H1 (cell line): Measurements from ENCODE around the gene SPINK5. TPM values are rescaled to one million over a fixed set of nuclear protein-coding genes. Genes with fewer than 3 reads are reported as not detected.
A peak's percentile ranks its signal among the peaks of the same experiment; 100 is the strongest.

Experiments used
- CTCF ChIA-PET: fragments of 300-600 bp; sonication (Branson Sonifier 250); formaldehyde crosslinking; loops from one replicate; lab custom pipeline; 2021; ENCODE audit not compliant: partially characterized antibody; lab: Charles Lee
- POLR2A ChIA-PET: fragments of 300-600 bp; sonication (Branson Sonifier 250); formaldehyde crosslinking; loops from one replicate; lab custom pipeline; 2021; ENCODE audit warnings: inconsistent platforms; ENCODE audit not compliant: partially characterized antibody; lab: Charles Lee
- DNase-seq, 2 experiments: peaks; one replicate each; pipeline versions ENCODE4 v3.0.0 to v3.0.0-alpha.2; 2010 to 2022; ENCODE audit warnings: low spot score in 2 of 2, low read depth in 1 of 2, mixed read lengths in 1 of 2
- FAIRE-seq: peaks from 2 replicates; lab custom pipeline; 2011; peaks lifted over from hg19 to GRCh38; lab: Jason Lieb, UNC
- H2AFZ ChIP-seq: 2 replicates; pipeline ENCODE4 v1.8.1; 2012; ENCODE audit warnings: low read length, inconsistent platforms
- H2AK5ac ChIP-seq: 2 replicates; pipeline ENCODE4 v1.6.1; 2013; ENCODE audit warnings: low read depth, low read length
- H2BK120ac ChIP-seq: replicated peaks from 2 replicates; pipeline ENCODE3; 2013; ENCODE audit warnings: low read depth, low read length, inconsistent platforms
- H2BK12ac ChIP-seq: 2 replicates; pipeline ENCODE4 v1.6.1; 2013; ENCODE audit warnings: low read depth, low read length
- H2BK15ac ChIP-seq: 2 replicates; pipeline ENCODE4 v1.6.1; 2013; ENCODE audit warnings: low read length
- H2BK20ac ChIP-seq: 2 replicates; pipeline ENCODE4 v1.6.1; 2013; ENCODE audit warnings: low read length
- H2BK5ac ChIP-seq: 2 replicates; pipeline ENCODE4 v1.6.1; 2013; ENCODE audit warnings: low read depth, low read length
- H3K14ac ChIP-seq: 2 replicates; pipeline ENCODE4 v1.6.1; 2013; ENCODE audit warnings: inconsistent platforms; ENCODE audit not compliant: insufficient read length
- H3K18ac ChIP-seq: 2 replicates; pipeline ENCODE4 v1.6.1; 2013; ENCODE audit warnings: low read length; ENCODE audit errors: extremely low read depth
- H3K23ac ChIP-seq: 2 replicates; pipeline ENCODE4 v1.6.1; 2013; ENCODE audit warnings: inconsistent platforms; ENCODE audit not compliant: insufficient read length
- H3K23me2 ChIP-seq: 2 replicates; pipeline ENCODE4 v1.6.1; 2013; ENCODE audit warnings: low read depth, low read length
- H3K27ac ChIP-seq: 2 replicates; pipeline ENCODE4 v1.6.1; 2011; ENCODE audit warnings: low read depth, low read length, inconsistent platforms
- H3K27me3 ChIP-seq, 4 experiments: replicated peaks in 1 of 4; 1 replicate in 1 of 4; 2 replicates in 3 of 4; pipeline versions ENCODE4 v1.6.1 to v1.8.1; 2011 to 2013; ENCODE audit warnings: low read length in 3 of 4, mild to moderate bottlenecking in 3 of 4, inconsistent platforms in 2 of 4, mixed read lengths in 2 of 4, moderate library complexity in 1 of 4; ENCODE audit not compliant: control insufficient read depth in 3 of 4, insufficient read depth in 3 of 4; ENCODE audit errors: extremely low read depth in 1 of 4
- H3K36me3 ChIP-seq, 4 experiments: 2 replicates each; pipeline versions ENCODE4 v1.6.1 to v1.8.1; 2011 to 2013; ENCODE audit warnings: mild to moderate bottlenecking in 4 of 4, low read length in 3 of 4, moderate library complexity in 2 of 4, control low read depth in 1 of 4, inconsistent platforms in 1 of 4; ENCODE audit not compliant: insufficient read depth in 4 of 4, control insufficient read depth in 2 of 4
- H3K4ac ChIP-seq: replicated peaks from 2 replicates; pipeline ENCODE3; 2013; ENCODE audit warnings: low read length, low read depth, mixed read lengths, inconsistent platforms; ENCODE audit not compliant: insufficient read length
- H3K4me1 ChIP-seq, 4 experiments: replicated peaks in 1 of 4; 1 replicate in 1 of 4; 2 replicates in 3 of 4; pipeline versions ENCODE4 v1.6.1 to v1.8.1; 2011 to 2013; ENCODE audit warnings: low read length in 3 of 4, inconsistent platforms in 2 of 4, mixed read lengths in 1 of 4; ENCODE audit not compliant: insufficient read depth in 4 of 4, control insufficient read depth in 3 of 4
- H3K4me2 ChIP-seq, 2 experiments: 2 replicates each; pipeline versions ENCODE4 v1.6.1 to v1.8.1; 2011 to 2013; ENCODE audit warnings: low read depth in 2 of 2, low read length in 2 of 2, control low read depth in 1 of 2, inconsistent platforms in 1 of 2, mild to moderate bottlenecking in 1 of 2; ENCODE audit not compliant: insufficient read depth in 1 of 2
- H3K4me3 ChIP-seq, 4 experiments: fragments of 200-600, 300-600 bp in 1 of 4; sonication (generic), shearing (Covaris generic), sonication (Bioruptor Twin) in 1 of 4; 2 replicates each; pipeline versions ENCODE4 v1.5.1 to v1.8.1; 2011 to 2016; ENCODE audit warnings: low read length in 4 of 4, low read depth in 3 of 4, control low read depth in 2 of 4, inconsistent platforms in 2 of 4, mild to moderate bottlenecking in 2 of 4, mixed read lengths in 1 of 4, moderate library complexity in 1 of 4; ENCODE audit not compliant: insufficient read depth in 2 of 4; ENCODE audit errors: extremely low read depth in 1 of 4
- H3K56ac ChIP-seq: replicated peaks from 2 replicates; pipeline ENCODE3; 2013; ENCODE audit warnings: low read depth, mild to moderate bottlenecking, mixed read lengths, low read length, inconsistent platforms; ENCODE audit not compliant: insufficient read length
- H3K79me1 ChIP-seq: 2 replicates; pipeline ENCODE4 v1.6.1; 2013; ENCODE audit warnings: low read depth, low read length, control low read depth
- H3K79me2 ChIP-seq, 2 experiments: 2 replicates each; pipeline versions ENCODE4 v1.6.1 to v1.8.1; 2012 to 2013; ENCODE audit warnings: low read length in 2 of 2, mild to moderate bottlenecking in 2 of 2, inconsistent platforms in 1 of 2; ENCODE audit not compliant: insufficient read depth in 2 of 2, control insufficient read depth in 1 of 2
- H3K9ac ChIP-seq, 4 experiments: replicated peaks in 1 of 4; 1 replicate in 1 of 4; 2 replicates in 3 of 4; pipeline versions ENCODE4 v1.6.1 to v1.8.1; 2011 to 2013; ENCODE audit warnings: low read depth in 3 of 4, low read length in 3 of 4, control low read depth in 2 of 4, mild to moderate bottlenecking in 2 of 4, moderate library complexity in 2 of 4, inconsistent platforms in 1 of 4; ENCODE audit errors: extremely low read depth in 1 of 4
- H3K9me3 ChIP-seq, 2 experiments: 2 replicates each; pipeline versions ENCODE4 v1.6.1 to v1.8.1; 2012 to 2013; ENCODE audit warnings: mild to moderate bottlenecking in 2 of 2, moderate library complexity in 2 of 2, control low read depth in 1 of 2, inconsistent platforms in 1 of 2, low read depth in 1 of 2, low read length in 1 of 2, mixed read lengths in 1 of 2; ENCODE audit not compliant: insufficient read depth in 2 of 2
- H4K20me1 ChIP-seq, 2 experiments: replicated peaks in 1 of 2; 2 replicates each; pipeline versions ENCODE3 to v1.8.1; 2011 to 2013; ENCODE audit warnings: inconsistent platforms in 2 of 2, low read length in 2 of 2, mild to moderate bottlenecking in 1 of 2; ENCODE audit not compliant: insufficient read depth in 2 of 2, control insufficient read depth in 1 of 2
- H4K5ac ChIP-seq: 2 replicates; pipeline ENCODE4 v1.6.1; 2013; ENCODE audit warnings: low read length, low read depth, mixed read lengths, inconsistent platforms; ENCODE audit not compliant: insufficient read length
- H4K8ac ChIP-seq: 2 replicates; pipeline ENCODE4 v1.8.0; 2013; ENCODE audit warnings: mild to moderate bottlenecking, moderate library complexity, low read length, inconsistent platforms; ENCODE audit not compliant: insufficient read depth; ENCODE audit errors: extremely low read depth
- H4K91ac ChIP-seq: replicated peaks from 2 replicates; pipeline ENCODE3; 2013; ENCODE audit warnings: low read length, mixed read lengths, inconsistent platforms; ENCODE audit not compliant: insufficient read length
- MAFK ChIP-seq: IDR thresholded peaks from 2 replicates; pipeline ENCODE4 v1.6.1; 2012; ENCODE audit warnings: low read depth, mild to moderate bottlenecking, improper control_type of control experiment, low read length
- RAD21 ChIP-seq, 2 experiments: IDR thresholded peaks in 1 of 2; conservative IDR thresholded peaks in 1 of 2; 2 replicates each; pipeline ENCODE4 v1.6.1; 2011; ENCODE audit warnings: low read depth in 2 of 2, low read length in 2 of 2, improper control_type of control experiment in 1 of 2, inconsistent platforms in 1 of 2, mild to moderate bottlenecking in 1 of 2, moderate library complexity in 1 of 2
- WGBS, 2 experiments: shearing (Covaris generic) in 1 of 2; methylation state at CpG; one replicate each; pipeline versions ENCODE4 v1.1.6 to v1.1.7; 2013 to 2015; ENCODE audit warnings: low lambda C conversion rate in 2 of 2, mixed read lengths in 2 of 2, inconsistent platforms in 1 of 2, low coverage in 1 of 2, missing lambda C conversion rate in 1 of 2; ENCODE audit not compliant: insufficient replicate concordance in 2 of 2, insufficient coverage in 1 of 2, insufficient read length in 1 of 2; ENCODE audit errors: extremely low coverage in 1 of 2, missing lambda C conversion rate in 1 of 2; 5-methylcytosine and 5-hydroxymethylcytosine counted together
- polyA plus RNA-seq, 7 experiments: library from polyadenylated mRNA; depleted of rRNA in 3 of 7; stranded (reverse) in 5 of 7; unstranded in 2 of 7; fragments of >200 nt in 5 of 7; fragments of 200-250 nt in 2 of 7; gene quantifications; 1 replicate in 5 of 7; 2 replicates in 1 of 7; 4 replicates in 1 of 7; pipeline versions ENCODE4 v1.2.1 to v1.2.3, GENCODE V29; 2011 to 2013; ENCODE audit warnings: missing spikeins in 2 of 7, mixed read lengths in 2 of 7
- total RNA-seq: library from RNA; stranded (reverse); fragmentation: NEBNext Ultra II Directional; extraction: Animal tissue kit (Norgen Biotek cat#: 25700); gene quantifications from 2 replicates; pipeline ENCODE4 v1.2.1, GENCODE V29; 2021
- TF ChIP-seq, protein P1 (sequence below): IDR thresholded peaks from 2 replicates; pipeline ENCODE4 v1.6.1; 2012; ENCODE audit warnings: inconsistent platforms
- TF ChIP-seq, protein P2 (sequence below), 3 experiments: IDR thresholded peaks; 1 replicate in 2 of 3; 2 replicates in 1 of 3; pipeline versions ENCODE4 v1.5.1 to v1.6.1; 2011; ENCODE audit warnings: low read length in 3 of 3, mild to moderate bottlenecking in 3 of 3, inconsistent platforms in 2 of 3, low read depth in 1 of 3, moderate library complexity in 1 of 3; ENCODE audit not compliant: insufficient read depth in 1 of 3; ENCODE audit errors: control extremely low read depth in 1 of 3

The SPINK5 gene
- total and polyA plus RNA-seq, 2 of the 8 experiments (the other 6 are each of a cell fraction or from before 2014, with no cell fraction given) = 1.4 to 2.2 TPM

DNA sequence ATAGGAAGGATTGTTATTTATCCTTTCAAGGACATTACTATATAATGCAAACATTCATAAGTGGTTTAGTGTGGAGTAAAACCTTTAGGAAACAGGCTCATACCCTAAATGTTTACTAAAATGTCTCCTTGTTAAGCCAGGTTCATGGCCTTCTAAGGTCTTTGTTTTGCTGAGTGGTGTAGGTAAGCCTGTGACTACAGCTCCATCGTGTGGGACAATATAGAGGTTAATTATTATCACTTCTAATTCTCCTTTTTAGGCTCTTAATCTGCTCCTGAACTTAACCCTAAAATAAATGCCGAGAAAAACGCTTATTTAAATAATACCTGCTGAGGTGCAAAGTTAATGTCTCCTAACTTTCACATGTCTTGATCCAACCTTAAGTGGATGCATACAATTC, 43.8 kb downstream of the SPINK5 start:
- no peaks in the 10 kb centered on the region for H4K20me1 ChIP-seq
- no peak overlapping the region for H3K4me2 ChIP-seq
- H3K4me3 ChIP-seq = no peak overlapping the region
- no peak overlapping the region for H2BK15ac ChIP-seq
- H3K18ac ChIP-seq = no peak overlapping the region
- no peak overlapping the region for H2AFZ ChIP-seq
- H3K14ac ChIP-seq = no peak overlapping the region
- ChIA-PET CTCF (interaction anchor here (0.8 to 1.9 kb wide), 7 partner anchors 22 to 359 kb away, joined by 3 to 5 read pairs (median 4); no protein-coding TSS in a partner anchor), POLR2A (no interaction called here)
- no peak overlapping the region for H4K91ac ChIP-seq
- H3K9me3 ChIP-seq = no peaks in the 10 kb centered on the region
- H2BK12ac ChIP-seq = no peak overlapping the region
- no peak overlapping the region for H3K9ac ChIP-seq
- H2AK5ac ChIP-seq = no peak overlapping the region
- H3K79me2 ChIP-seq = no peaks in the 10 kb centered on the region
- H3K23me2 ChIP-seq = no peaks in the 10 kb centered on the region
- H4K8ac ChIP-seq = no peak overlapping the region
- TF ChIP-seq RAD21 (IDR thresholded peaks at IDR 0.05 in 1 of 2, conservative IDR thresholded peaks at IDR 0.05 in 1 of 2; ENCODE audit: low read depth in 2 of 2, low read length in 2 of 2) = peak; percentile 66 to 67
- TF ChIP-seq, protein P1, sequence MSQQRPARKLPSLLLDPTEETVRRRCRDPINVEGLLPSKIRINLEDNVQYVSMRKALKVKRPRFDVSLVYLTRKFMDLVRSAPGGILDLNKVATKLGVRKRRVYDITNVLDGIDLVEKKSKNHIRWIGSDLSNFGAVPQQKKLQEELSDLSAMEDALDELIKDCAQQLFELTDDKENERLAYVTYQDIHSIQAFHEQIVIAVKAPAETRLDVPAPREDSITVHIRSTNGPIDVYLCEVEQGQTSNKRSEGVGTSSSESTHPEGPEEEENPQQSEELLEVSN = no peak
- TF ChIP-seq MAFK = no peak
- TF ChIP-seq, protein P2, sequence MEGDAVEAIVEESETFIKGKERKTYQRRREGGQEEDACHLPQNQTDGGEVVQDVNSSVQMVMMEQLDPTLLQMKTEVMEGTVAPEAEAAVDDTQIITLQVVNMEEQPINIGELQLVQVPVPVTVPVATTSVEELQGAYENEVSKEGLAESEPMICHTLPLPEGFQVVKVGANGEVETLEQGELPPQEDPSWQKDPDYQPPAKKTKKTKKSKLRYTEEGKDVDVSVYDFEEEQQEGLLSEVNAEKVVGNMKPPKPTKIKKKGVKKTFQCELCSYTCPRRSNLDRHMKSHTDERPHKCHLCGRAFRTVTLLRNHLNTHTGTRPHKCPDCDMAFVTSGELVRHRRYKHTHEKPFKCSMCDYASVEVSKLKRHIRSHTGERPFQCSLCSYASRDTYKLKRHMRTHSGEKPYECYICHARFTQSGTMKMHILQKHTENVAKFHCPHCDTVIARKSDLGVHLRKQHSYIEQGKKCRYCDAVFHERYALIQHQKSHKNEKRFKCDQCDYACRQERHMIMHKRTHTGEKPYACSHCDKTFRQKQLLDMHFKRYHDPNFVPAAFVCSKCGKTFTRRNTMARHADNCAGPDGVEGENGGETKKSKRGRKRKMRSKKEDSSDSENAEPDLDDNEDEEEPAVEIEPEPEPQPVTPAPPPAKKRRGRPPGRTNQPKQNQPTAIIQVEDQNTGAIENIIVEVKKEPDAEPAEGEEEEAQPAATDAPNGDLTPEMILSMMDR (IDR thresholded peaks at IDR 0.05; ENCODE audit: control extremely low read depth in 1 of 3, insufficient read depth in 1 of 3, low read depth in 1 of 3, low read length in 3 of 3) = peak in 2 of 3 experiments; percentile 9 to 25; a peak in 2 of 4 replicates
- no peaks in the 10 kb centered on the region for H3K4me1 ChIP-seq
- no peaks in the 10 kb centered on the region for H3K27me3 ChIP-seq
- H2BK120ac ChIP-seq = no peak overlapping the region
- no peak for DNase-seq
- no peak overlapping the region for H4K5ac ChIP-seq
- no peak overlapping the region for H3K4ac ChIP-seq
- peaks cover 0 to 43% (median 0%) of the 10 kb centered on the region in 4 experiments; a peak in 3 of 8 replicates for H3K36me3 ChIP-seq
- no peak overlapping the region for H3K56ac ChIP-seq
- H2BK5ac ChIP-seq = no peak overlapping the region
- H3K79me1 ChIP-seq = no peaks in the 10 kb centered on the region
- H2BK20ac ChIP-seq = no peak overlapping the region
- WGBS, 2 experiments = 58% methylated on average over 3 of the region's 3 CpGs; no CpG with 5 or more reads in 1 of the 2 experiments
- H3K27ac ChIP-seq = no peak overlapping the region
- H3K23ac ChIP-seq = no peak overlapping the region
- peak; percentile 62 for FAIRE-seq
